Endothelial cell of coronary artery (primary cell): Measurements from ENCODE around the gene RHBG. TPM values are rescaled to one million over a fixed set of nuclear protein-coding genes. Genes with fewer than 3 reads are reported as not detected.

Experiments used
- total RNA-seq: library from RNA; depleted of rRNA; stranded (reverse); fragments of >200 nt; gene quantifications from 2 replicates; pipeline ENCODE4 v1.2.3, GENCODE V29; 2014

Gene RHBG
- total RNA-seq, result not detected in 2 replicates

GRCh38 chr1:156368889-156369684 lies at the start of gene RHBG:
RHBG (plus strand) TSS chr1:156369211; CDS start chr1:156369250, 39 bp downstream.

GRCh38 chr1:156338180-156338976 lies 30.6 kb upstream of the RHBG start, which contains the start of the genes CCT3 and TSACC:
CCT3 (minus strand) TSS chr1:156338292; CDS start chr1:156338184, 108 bp downstream.
TSACC (plus strand) TSS chr1:156338526; CDS start chr1:156339758, 1,232 bp downstream.

Other genes with a start within 250 kb of the RHBG start
- 0.27 and 0.56 TPM in 2 replicates for gene SEMA4A, start 215.6 kb upstream of the RHBG start, total RNA-seq
- 8.3 and 10.0 TPM in 2 replicates for gene SLC25A44, start 175.1 kb upstream of the RHBG start, total RNA-seq
- gene PMF1, start 156.2 kb upstream of the RHBG start, total RNA-seq, result 32.5 and 45.0 TPM in 2 replicates
- 0.19 and 0.27 TPM in 2 replicates for gene BGLAP, start 127.0 kb upstream of the RHBG start, total RNA-seq
- gene PAQR6, start 121.2 kb upstream of the RHBG start, total RNA-seq, result 0.27 and 0.47 TPM in 2 replicates
- 48.9 and 61.2 TPM in 2 replicates for gene SMG5, start 86.4 kb upstream of the RHBG start, total RNA-seq
- 1.2 and 1.5 TPM in 2 replicates for gene TMEM79, start 84.9 kb upstream of the RHBG start, total RNA-seq
- 31.9 and 38.0 TPM in 2 replicates for gene GLMP, start 73.5 kb upstream of the RHBG start, total RNA-seq
- 0.09 TPM in 1 of 2 replicates, not detected in the other for gene VHLL, start 69.9 kb upstream of the RHBG start, total RNA-seq
- gene CCT3, start 30.9 kb upstream of the RHBG start, total RNA-seq, result 671 and 748 TPM in 2 replicates
- gene TSACC, start 30.7 kb upstream of the RHBG start, total RNA-seq, result not detected in 2 replicates
- gene MEF2D, start 131.6 kb downstream of the RHBG start, total RNA-seq, result 4.2 and 6.7 TPM in 2 replicates
- gene IQGAP3, start 203.4 kb downstream of the RHBG start, total RNA-seq, result 8.9 and 16.7 TPM in 2 replicates
- gene TTC24, start 210.5 kb downstream of the RHBG start, total RNA-seq, result not detected in 2 replicates
- 69.4 and 102 TPM in 2 replicates for gene NAXE, start 222.6 kb downstream of the RHBG start, total RNA-seq
- 19.8 and 22.2 TPM in 2 replicates for gene GPATCH4, start 232.3 kb downstream of the RHBG start, total RNA-seq